PC-3 (cell line): Measurements from ENCODE around the gene TMEM250.

ENCODE experiments used
- CTCF ChIP-seq: fragments of 300-600 bp; sonication (generic); conservative IDR thresholded peaks from 2 replicates; pipeline ENCODE4 v1.5.1; 2017; ENCODE audit warnings: antibody characterized with exemption, low read depth, mild to moderate bottlenecking, low read length
- EZH2 ChIP-seq: fragments of 300-600 bp; sonication (generic); IDR thresholded peaks from one replicate; pipeline ENCODE4 v1.6.1; 2017; ENCODE audit warnings: antibody characterized with exemption, mild to moderate bottlenecking, low read length; ENCODE audit not compliant: unreplicated experiment
- EZH2phosphoT487 ChIP-seq: fragments of 300-600 bp; sonication (generic); IDR thresholded peaks from 2 replicates; pipeline ENCODE4 v1.6.1; 2018; ENCODE audit warnings: mild to moderate bottlenecking, antibody characterized with exemption, low read length, borderline replicate concordance

DNA sequence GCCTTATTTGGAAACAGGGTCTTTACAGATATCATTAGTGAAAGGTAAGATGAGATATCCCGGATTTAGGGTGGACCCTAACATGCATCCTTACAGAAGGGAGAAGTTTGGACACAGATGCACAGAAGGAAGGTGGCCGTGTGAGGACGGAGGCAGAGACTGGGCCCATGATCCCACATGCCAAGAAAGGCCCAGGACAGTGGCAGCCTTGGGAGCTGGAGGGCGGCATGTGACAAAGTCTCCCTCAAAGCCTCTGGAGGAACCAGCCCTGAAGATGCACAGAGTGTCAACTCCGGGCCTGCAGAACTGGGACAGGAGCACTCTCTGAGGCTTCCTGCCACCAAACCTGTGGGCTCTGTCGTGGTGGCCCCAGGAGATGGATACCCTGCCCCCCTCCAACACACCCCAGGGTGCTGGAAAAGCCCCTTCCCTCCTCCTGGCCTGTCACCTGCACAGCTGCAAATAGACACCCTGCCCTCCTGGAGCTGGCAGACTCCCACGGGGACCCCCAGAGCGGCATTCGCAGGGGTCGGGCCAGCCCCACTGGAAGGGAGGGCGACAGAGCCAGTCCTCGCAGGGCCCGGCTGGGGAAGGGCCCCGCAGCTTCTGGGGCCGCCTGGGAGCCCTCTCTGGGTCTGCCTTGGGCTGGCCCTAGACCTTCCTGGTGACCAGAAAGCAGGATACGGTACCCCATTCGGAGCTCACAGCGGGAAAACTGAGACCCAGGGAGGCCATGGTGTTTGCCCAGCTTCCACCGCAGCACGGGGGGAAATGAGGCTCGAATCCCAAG, 31.5 kb downstream of the TMEM250 start:
- TF ChIP-seq EZH2: no peak
- TF ChIP-seq CTCF: no peak
- no peak for TF ChIP-seq EZH2phosphoT487
